H1 (cell line): ENCODE measurements around the gene SCAI. TPM values are rescaled to one million over a fixed set of nuclear protein-coding genes. Genes with fewer than 3 reads are reported as not detected.

Experiments
- CTCF ChIA-PET: fragments of 300-600 bp; sonication (Branson Sonifier 250); formaldehyde crosslinking; loops from one replicate; lab custom pipeline; 2021; ENCODE audit not compliant: partially characterized antibody; lab: Charles Lee
- POLR2A ChIA-PET: fragments of 300-600 bp; sonication (Branson Sonifier 250); formaldehyde crosslinking; loops from one replicate; lab custom pipeline; 2021; ENCODE audit warnings: inconsistent platforms; ENCODE audit not compliant: partially characterized antibody; lab: Charles Lee
- DNase-seq, 2 experiments: peaks; one replicate each; pipeline versions ENCODE4 v3.0.0 to v3.0.0-alpha.2; 2010 to 2022; ENCODE audit warnings: low spot score in 2 of 2, low read depth in 1 of 2, mixed read lengths in 1 of 2
- FAIRE-seq: peaks from 2 replicates; lab custom pipeline; 2011; peaks lifted over from hg19 to GRCh38; lab: Jason Lieb, UNC
- H2AFZ ChIP-seq: 2 replicates; pipeline ENCODE4 v1.8.1; 2012; ENCODE audit warnings: low read length, inconsistent platforms
- H2AK5ac ChIP-seq: 2 replicates; pipeline ENCODE4 v1.6.1; 2013; ENCODE audit warnings: low read depth, low read length
- H2BK120ac ChIP-seq: replicated peaks from 2 replicates; pipeline ENCODE3; 2013; ENCODE audit warnings: low read depth, low read length, inconsistent platforms
- H2BK12ac ChIP-seq: 2 replicates; pipeline ENCODE4 v1.6.1; 2013; ENCODE audit warnings: low read depth, low read length
- H2BK15ac ChIP-seq: 2 replicates; pipeline ENCODE4 v1.6.1; 2013; ENCODE audit warnings: low read length
- H2BK20ac ChIP-seq: 2 replicates; pipeline ENCODE4 v1.6.1; 2013; ENCODE audit warnings: low read length
- H2BK5ac ChIP-seq: 2 replicates; pipeline ENCODE4 v1.6.1; 2013; ENCODE audit warnings: low read depth, low read length
- H3K14ac ChIP-seq: 2 replicates; pipeline ENCODE4 v1.6.1; 2013; ENCODE audit warnings: inconsistent platforms; ENCODE audit not compliant: insufficient read length
- H3K18ac ChIP-seq: 2 replicates; pipeline ENCODE4 v1.6.1; 2013; ENCODE audit warnings: low read length; ENCODE audit errors: extremely low read depth
- H3K23ac ChIP-seq: 2 replicates; pipeline ENCODE4 v1.6.1; 2013; ENCODE audit warnings: inconsistent platforms; ENCODE audit not compliant: insufficient read length
- H3K23me2 ChIP-seq: 2 replicates; pipeline ENCODE4 v1.6.1; 2013; ENCODE audit warnings: low read depth, low read length
- H3K27ac ChIP-seq: 2 replicates; pipeline ENCODE4 v1.6.1; 2011; ENCODE audit warnings: low read depth, low read length, inconsistent platforms
- H3K27me3 ChIP-seq, 4 experiments: replicated peaks in 1 of 4; 1 replicate in 1 of 4; 2 replicates in 3 of 4; pipeline versions ENCODE4 v1.6.1 to v1.8.1; 2011 to 2013; ENCODE audit warnings: low read length in 3 of 4, mild to moderate bottlenecking in 3 of 4, inconsistent platforms in 2 of 4, mixed read lengths in 2 of 4, moderate library complexity in 1 of 4; ENCODE audit not compliant: control insufficient read depth in 3 of 4, insufficient read depth in 3 of 4; ENCODE audit errors: extremely low read depth in 1 of 4
- H3K36me3 ChIP-seq, 4 experiments: 2 replicates each; pipeline versions ENCODE4 v1.6.1 to v1.8.1; 2011 to 2013; ENCODE audit warnings: mild to moderate bottlenecking in 4 of 4, low read length in 3 of 4, moderate library complexity in 2 of 4, control low read depth in 1 of 4, inconsistent platforms in 1 of 4; ENCODE audit not compliant: insufficient read depth in 4 of 4, control insufficient read depth in 2 of 4
- H3K4ac ChIP-seq: replicated peaks from 2 replicates; pipeline ENCODE3; 2013; ENCODE audit warnings: low read length, low read depth, mixed read lengths, inconsistent platforms; ENCODE audit not compliant: insufficient read length
- H3K4me1 ChIP-seq, 4 experiments: replicated peaks in 1 of 4; 1 replicate in 1 of 4; 2 replicates in 3 of 4; pipeline versions ENCODE4 v1.6.1 to v1.8.1; 2011 to 2013; ENCODE audit warnings: low read length in 3 of 4, inconsistent platforms in 2 of 4, mixed read lengths in 1 of 4; ENCODE audit not compliant: insufficient read depth in 4 of 4, control insufficient read depth in 3 of 4
- H3K4me2 ChIP-seq, 2 experiments: 2 replicates each; pipeline versions ENCODE4 v1.6.1 to v1.8.1; 2011 to 2013; ENCODE audit warnings: low read depth in 2 of 2, low read length in 2 of 2, control low read depth in 1 of 2, inconsistent platforms in 1 of 2, mild to moderate bottlenecking in 1 of 2; ENCODE audit not compliant: insufficient read depth in 1 of 2
- H3K4me3 ChIP-seq, 4 experiments: fragments of 200-600, 300-600 bp in 1 of 4; sonication (generic), shearing (Covaris generic), sonication (Bioruptor Twin) in 1 of 4; 2 replicates each; pipeline versions ENCODE4 v1.5.1 to v1.8.1; 2011 to 2016; ENCODE audit warnings: low read length in 4 of 4, low read depth in 3 of 4, control low read depth in 2 of 4, inconsistent platforms in 2 of 4, mild to moderate bottlenecking in 2 of 4, mixed read lengths in 1 of 4, moderate library complexity in 1 of 4; ENCODE audit not compliant: insufficient read depth in 2 of 4; ENCODE audit errors: extremely low read depth in 1 of 4
- H3K56ac ChIP-seq: replicated peaks from 2 replicates; pipeline ENCODE3; 2013; ENCODE audit warnings: low read depth, mild to moderate bottlenecking, mixed read lengths, low read length, inconsistent platforms; ENCODE audit not compliant: insufficient read length
- H3K79me1 ChIP-seq: 2 replicates; pipeline ENCODE4 v1.6.1; 2013; ENCODE audit warnings: low read depth, low read length, control low read depth
- H3K79me2 ChIP-seq, 2 experiments: 2 replicates each; pipeline versions ENCODE4 v1.6.1 to v1.8.1; 2012 to 2013; ENCODE audit warnings: low read length in 2 of 2, mild to moderate bottlenecking in 2 of 2, inconsistent platforms in 1 of 2; ENCODE audit not compliant: insufficient read depth in 2 of 2, control insufficient read depth in 1 of 2
- H3K9ac ChIP-seq, 4 experiments: replicated peaks in 1 of 4; 1 replicate in 1 of 4; 2 replicates in 3 of 4; pipeline versions ENCODE4 v1.6.1 to v1.8.1; 2011 to 2013; ENCODE audit warnings: low read depth in 3 of 4, low read length in 3 of 4, control low read depth in 2 of 4, mild to moderate bottlenecking in 2 of 4, moderate library complexity in 2 of 4, inconsistent platforms in 1 of 4; ENCODE audit errors: extremely low read depth in 1 of 4
- H3K9me3 ChIP-seq, 2 experiments: 2 replicates each; pipeline versions ENCODE4 v1.6.1 to v1.8.1; 2012 to 2013; ENCODE audit warnings: mild to moderate bottlenecking in 2 of 2, moderate library complexity in 2 of 2, control low read depth in 1 of 2, inconsistent platforms in 1 of 2, low read depth in 1 of 2, low read length in 1 of 2, mixed read lengths in 1 of 2; ENCODE audit not compliant: insufficient read depth in 2 of 2
- H4K20me1 ChIP-seq, 2 experiments: replicated peaks in 1 of 2; 2 replicates each; pipeline versions ENCODE3 to v1.8.1; 2011 to 2013; ENCODE audit warnings: inconsistent platforms in 2 of 2, low read length in 2 of 2, mild to moderate bottlenecking in 1 of 2; ENCODE audit not compliant: insufficient read depth in 2 of 2, control insufficient read depth in 1 of 2
- H4K5ac ChIP-seq: 2 replicates; pipeline ENCODE4 v1.6.1; 2013; ENCODE audit warnings: low read length, low read depth, mixed read lengths, inconsistent platforms; ENCODE audit not compliant: insufficient read length
- H4K8ac ChIP-seq: 2 replicates; pipeline ENCODE4 v1.8.0; 2013; ENCODE audit warnings: mild to moderate bottlenecking, moderate library complexity, low read length, inconsistent platforms; ENCODE audit not compliant: insufficient read depth; ENCODE audit errors: extremely low read depth
- H4K91ac ChIP-seq: replicated peaks from 2 replicates; pipeline ENCODE3; 2013; ENCODE audit warnings: low read length, mixed read lengths, inconsistent platforms; ENCODE audit not compliant: insufficient read length
- BCL11A ChIP-seq, 2 experiments: IDR thresholded peaks; one replicate each; pipeline ENCODE4 v1.6.1; 2011; ENCODE audit warnings: low read depth in 2 of 2, low read length in 2 of 2, mild to moderate bottlenecking in 2 of 2
- CEBPB ChIP-seq: IDR thresholded peaks from 2 replicates; pipeline ENCODE4 v1.6.1; 2012; ENCODE audit warnings: low read depth, low read length
- CTCF ChIP-seq, 3 experiments: IDR thresholded peaks; 1 replicate in 2 of 3; 2 replicates in 1 of 3; pipeline versions ENCODE4 v1.5.1 to v1.6.1; 2011; ENCODE audit warnings: low read length in 3 of 3, mild to moderate bottlenecking in 3 of 3, inconsistent platforms in 2 of 3, low read depth in 1 of 3, moderate library complexity in 1 of 3; ENCODE audit not compliant: insufficient read depth in 1 of 3; ENCODE audit errors: control extremely low read depth in 1 of 3
- EP300 ChIP-seq, 2 experiments: IDR thresholded peaks; 1 replicate in 1 of 2; 2 replicates in 1 of 2; pipeline ENCODE4 v1.6.1; 2011 to 2012; ENCODE audit warnings: low read depth in 2 of 2, low read length in 2 of 2, mild to moderate bottlenecking in 2 of 2, borderline replicate concordance in 1 of 2, inconsistent platforms in 1 of 2, moderate library complexity in 1 of 2
- HDAC2 ChIP-seq, 2 experiments: fragments of 300-600 bp in 1 of 2; sonication (generic) in 1 of 2; IDR thresholded peaks; 2 replicates each; pipeline ENCODE4 v1.6.1; 2011 to 2012; ENCODE audit warnings: low read depth in 2 of 2, low read length in 2 of 2, mild to moderate bottlenecking in 2 of 2, moderate library complexity in 2 of 2, borderline replicate concordance in 1 of 2, inconsistent platforms in 1 of 2
- KDM4A ChIP-seq: IDR thresholded peaks from one replicate; pipeline ENCODE4 v1.7.1; 2012; ENCODE audit warnings: low read depth, mild to moderate bottlenecking, moderate library complexity, low read length, inconsistent platforms; ENCODE audit not compliant: severe bottlenecking
- ZNF274 ChIP-seq: IDR thresholded peaks from 2 replicates; pipeline ENCODE4 v1.7.0; 2012; ENCODE audit warnings: low read length, borderline replicate concordance; ENCODE audit errors: extremely low read depth
- polyA plus RNA-seq, 7 experiments: library from polyadenylated mRNA; depleted of rRNA in 3 of 7; stranded (reverse) in 5 of 7; unstranded in 2 of 7; fragments of >200 nt in 5 of 7; fragments of 200-250 nt in 2 of 7; gene quantifications; 1 replicate in 5 of 7; 2 replicates in 1 of 7; 4 replicates in 1 of 7; pipeline versions ENCODE4 v1.2.1 to v1.2.3, GENCODE V29; 2011 to 2013; ENCODE audit warnings: missing spikeins in 2 of 7, mixed read lengths in 2 of 7
- total RNA-seq: library from RNA; stranded (reverse); fragmentation: NEBNext Ultra II Directional; extraction: Animal tissue kit (Norgen Biotek cat#: 25700); gene quantifications from 2 replicates; pipeline ENCODE4 v1.2.1, GENCODE V29; 2021

Gene SCAI
- total and polyA plus RNA-seq, 2 of the 8 experiments (the other 6 are each of a cell fraction or from before 2014, with no cell fraction given) = 6.4 to 19.8 TPM

- POLR2A ChIA-PET = interaction anchor here (2.0 to 31.1 kb wide), 2 partner anchors 14 to 32 kb away, joined by 7 to 573 read pairs; partner anchors contain the start of genes ARPC5L, RPL35 and WDR38
- H3K9ac ChIP-seq = no peak overlapping the region
- TF ChIP-seq CEBPB = peak; percentile 65; the same call in 1 of the 2 replicates
- TF ChIP-seq BCL11A (IDR thresholded peaks at IDR 0.05; ENCODE audit: low read depth in 2 of 2, low read length in 2 of 2) = no peak
- peak in 2 of 3 experiments; percentile 60 to 67; a peak in 3 of 4 replicates for TF ChIP-seq CTCF (IDR thresholded peaks at IDR 0.05; ENCODE audit: control extremely low read depth in 1 of 3, insufficient read depth in 1 of 3, low read depth in 1 of 3, low read length in 3 of 3)
- no peak for TF ChIP-seq KDM4A
- no peak for TF ChIP-seq HDAC2 (IDR thresholded peaks at IDR 0.05; ENCODE audit: borderline replicate concordance in 1 of 2, low read depth in 2 of 2, low read length in 2 of 2)
- TF ChIP-seq ZNF274 = no peak
- no peak for TF ChIP-seq EP300 (IDR thresholded peaks at IDR 0.05; ENCODE audit: borderline replicate concordance in 1 of 2, low read depth in 2 of 2, low read length in 2 of 2)
Observed at GRCh38 chr9:124894741-124895170, 248.6 kb downstream of the SCAI start.

More at GRCh38 chr9:124894741-124895170, 248.6 kb downstream of the SCAI start:
- H3K36me3 ChIP-seq = peaks cover 0 to 6% (median 0%) of the 10 kb centered on the region in 4 experiments; a peak in 3 of 8 replicates
- H3K56ac ChIP-seq = no peak overlapping the region
- H2BK20ac ChIP-seq = no peak overlapping the region
- no peaks in the 10 kb centered on the region for H3K4me1 ChIP-seq
- CTCF ChIA-PET = interaction anchor here (0.8 to 4.5 kb wide), 17 partner anchors 10 to 237 kb away, joined by 3 to 55 read pairs (median 6); partner anchors contain the start of genes OLFML2A, RPL35 and WDR38
- no peak overlapping the region for H2AK5ac ChIP-seq
- no peaks in the 10 kb centered on the region for H3K79me2 ChIP-seq
- H3K23me2 ChIP-seq = no peaks in the 10 kb centered on the region
- no peak overlapping the region for H3K27ac ChIP-seq
- no peak overlapping the region for H3K4me2 ChIP-seq
- no peaks in the 10 kb centered on the region for H3K27me3 ChIP-seq
- H4K8ac ChIP-seq = no peak overlapping the region
- no peak overlapping the region for H4K91ac ChIP-seq
- H3K18ac ChIP-seq = no peak overlapping the region
- no peak overlapping the region for H3K23ac ChIP-seq
- no peak overlapping the region for H3K14ac ChIP-seq
- H2BK120ac ChIP-seq = no peak overlapping the region
- H3K4ac ChIP-seq = no peak overlapping the region
- H2BK5ac ChIP-seq = no peak overlapping the region
- no peaks in the 10 kb centered on the region for H3K79me1 ChIP-seq
- no peaks in the 10 kb centered on the region for H3K9me3 ChIP-seq
- H3K4me3 ChIP-seq = no peak overlapping the region
- FAIRE-seq = peak; percentile 65
- H2AFZ ChIP-seq = no peak overlapping the region
- no peak overlapping the region for H4K5ac ChIP-seq
- DNase-seq = no peak
- H4K20me1 ChIP-seq = no peaks in the 10 kb centered on the region
- H2BK15ac ChIP-seq = no peak overlapping the region
- no peak overlapping the region for H2BK12ac ChIP-seq
